H1 (cell line): ENCODE data around the gene MED1. TPM values are rescaled to one million over a fixed set of nuclear protein-coding genes. Genes with fewer than 3 reads are reported as not detected.

Experiments used
- MAX ChIP-seq: IDR thresholded peaks from 2 replicates; pipeline ENCODE4 v1.6.1; 2012; ENCODE audit warnings: inconsistent platforms
- SRF ChIP-seq: IDR thresholded peaks from 2 replicates; pipeline ENCODE4 v1.6.1; 2011; ENCODE audit warnings: mild to moderate bottlenecking, low read depth, low read length, moderate library complexity
- polyA plus RNA-seq, 7 experiments: library from polyadenylated mRNA; depleted of rRNA in 3 of 7; stranded (reverse) in 5 of 7; unstranded in 2 of 7; fragments of >200 nt in 5 of 7; fragments of 200-250 nt in 2 of 7; gene quantifications; 1 replicate in 5 of 7; 2 replicates in 1 of 7; 4 replicates in 1 of 7; pipeline versions ENCODE4 v1.2.1 to v1.2.3, GENCODE V29; 2011 to 2013; ENCODE audit warnings: missing spikeins in 2 of 7, mixed read lengths in 2 of 7
- total RNA-seq: library from RNA; stranded (reverse); fragmentation: NEBNext Ultra II Directional; extraction: Animal tissue kit (Norgen Biotek cat#: 25700); gene quantifications from 2 replicates; pipeline ENCODE4 v1.2.1, GENCODE V29; 2021

Gene MED1
- total and polyA plus RNA-seq, 2 of the 8 experiments (the other 6 are each of a cell fraction or from before 2014, with no cell fraction given) = 24.7 to 56.5 TPM

DNA sequence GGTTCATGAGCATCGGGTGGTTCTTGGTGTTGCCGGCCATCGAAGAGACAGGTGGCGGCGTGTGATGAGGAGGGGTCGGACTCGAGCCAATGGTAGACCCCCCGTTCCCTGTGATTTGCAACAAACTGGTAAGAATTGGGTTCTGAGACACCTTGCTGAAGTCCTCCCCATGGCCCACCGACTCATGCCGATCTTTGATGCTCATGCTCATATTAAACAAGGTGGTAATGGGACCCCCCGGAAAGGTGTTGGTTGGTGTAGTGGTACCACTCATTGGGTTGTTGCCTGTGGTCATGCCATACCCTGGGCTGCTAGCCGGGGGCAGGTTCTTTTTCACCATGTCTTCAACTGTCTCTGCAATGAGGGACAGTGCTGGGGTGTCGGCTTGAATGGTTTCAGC, 40.8 kb downstream of the MED1 start (continued):
- no peak for TF ChIP-seq SRF
- no peak for TF ChIP-seq MAX
